Measurements from ENCODE around the gene EGLN1.
"Not testable (repeated sequence)": the region's sequence is repeated elsewhere in the genome, so short reads cannot be mapped to it uniquely, and the experiment has no call there.

Gene EGLN1

GRCh38 chr1:231442735-231443134, 20.6 kb upstream of the EGLN1 start:
- no peaks in the 10 kb centered on the region for H3K9me3 ChIP-seq (ENCODE audit: low read length)
- H3K4me2 ChIP-seq (ENCODE audit: low read length) = no peak overlapping the region
- TF ChIP-seq CTCF (IDR thresholded peaks at IDR 0.05; ENCODE audit: low read length) (no peak), EZH2 (IDR thresholded peaks at IDR 0.05; ENCODE audit: borderline replicate concordance, low read length) (no peak)
- no peaks in the 10 kb centered on the region for H3K36me3 ChIP-seq (ENCODE audit: insufficient read depth, low read length)
- H3F3A ChIP-seq (ENCODE audit: insufficient read depth, low read length) = no peaks in the 10 kb centered on the region
- H3K4me3 ChIP-seq (ENCODE audit: low read depth, low read length, poor library complexity, severe bottlenecking) = no peak overlapping the region
- H4K20me1 ChIP-seq (ENCODE audit: insufficient read depth, low read length) = no peaks in the 10 kb centered on the region
- H3K79me2 ChIP-seq (ENCODE audit: insufficient read depth, low read length) = no peaks in the 10 kb centered on the region
- H3K9me2 ChIP-seq (ENCODE audit: low read depth, low read length) = no peaks in the 10 kb centered on the region
- no peak overlapping the region for H3K9ac ChIP-seq (ENCODE audit: low read length)
- no peak overlapping the region for H2AFZ ChIP-seq (ENCODE audit: low read length)
- no peaks in the 10 kb centered on the region for H3K27me3 ChIP-seq (ENCODE audit: insufficient read depth, low read length)
- H3K4me1 ChIP-seq (ENCODE audit: insufficient read depth, low read length, severe bottlenecking) = no peaks in the 10 kb centered on the region
- no peak overlapping the region for H3K27ac ChIP-seq (ENCODE audit: low read depth, low read length, poor library complexity, severe bottlenecking)

GRCh38 chr1:231432996-231433395, 10.9 kb upstream of the EGLN1 start:
- Histone ChIP-seq H3K36me3 (ENCODE audit: insufficient read depth, low read length) (no peaks in the 10 kb centered on the region), H3K9me2 (ENCODE audit: low read depth, low read length) (no peaks in the 10 kb centered on the region), H3K4me3 (ENCODE audit: low read depth, low read length, poor library complexity, severe bottlenecking) (no peak overlapping the region), H2AFZ (ENCODE audit: low read length) (no peak overlapping the region), H3K4me1 (ENCODE audit: insufficient read depth, low read length, severe bottlenecking) (no peaks in the 10 kb centered on the region), H3K4me2 (ENCODE audit: low read length) (no peak overlapping the region), H3F3A (ENCODE audit: insufficient read depth, low read length) (no peaks in the 10 kb centered on the region), H3K9ac (ENCODE audit: low read length) (no peak overlapping the region), H3K27ac (ENCODE audit: low read depth, low read length, poor library complexity, severe bottlenecking) (no peak overlapping the region), H3K9me3 (ENCODE audit: low read length) (no peaks in the 10 kb centered on the region), H4K20me1 (ENCODE audit: insufficient read depth, low read length) (no peaks in the 10 kb centered on the region), H3K79me2 (ENCODE audit: insufficient read depth, low read length) (no peaks in the 10 kb centered on the region), H3K27me3 (ENCODE audit: insufficient read depth, low read length) (no peaks in the 10 kb centered on the region)
- TF ChIP-seq EZH2 (IDR thresholded peaks at IDR 0.05; ENCODE audit: borderline replicate concordance, low read length) (no peak), CTCF (IDR thresholded peaks at IDR 0.05; ENCODE audit: low read length) (no peak)

- H3K4me3 ChIP-seq (ENCODE audit: low read depth, low read length, poor library complexity, severe bottlenecking) = no peak overlapping the region
- no peaks in the 10 kb centered on the region for H4K20me1 ChIP-seq (ENCODE audit: insufficient read depth, low read length)
- H3K27ac ChIP-seq (ENCODE audit: low read depth, low read length, poor library complexity, severe bottlenecking) = no peak overlapping the region
- H3K27me3 ChIP-seq (ENCODE audit: insufficient read depth, low read length) = no peaks in the 10 kb centered on the region
- no peaks in the 10 kb centered on the region for H3K9me3 ChIP-seq (ENCODE audit: low read length)
- no peaks in the 10 kb centered on the region for H3K79me2 ChIP-seq (ENCODE audit: insufficient read depth, low read length)
- H3K9me2 ChIP-seq (ENCODE audit: low read depth, low read length) = no peaks in the 10 kb centered on the region
- H3K4me1 ChIP-seq (ENCODE audit: insufficient read depth, low read length, severe bottlenecking) = no peaks in the 10 kb centered on the region
- H3F3A ChIP-seq (ENCODE audit: insufficient read depth, low read length) = no peaks in the 10 kb centered on the region
- no peaks in the 10 kb centered on the region for H3K36me3 ChIP-seq (ENCODE audit: insufficient read depth, low read length)
- H3K4me2 ChIP-seq (ENCODE audit: low read length) = no peak overlapping the region
- H3K9ac ChIP-seq (ENCODE audit: low read length) = no peak overlapping the region
- H2AFZ ChIP-seq (ENCODE audit: low read length) = no peak overlapping the region
- no peak for TF ChIP-seq EZH2 (IDR thresholded peaks at IDR 0.05; ENCODE audit: borderline replicate concordance, low read length)
- TF ChIP-seq CTCF (IDR thresholded peaks at IDR 0.05; ENCODE audit: low read length) = no peak
Measured at GRCh38 chr1:231431665-231432415, 9.8 kb upstream of the EGLN1 start.

GRCh38 chr1:231430678-231431352, 8.7 kb upstream of the EGLN1 start:
- H3K27ac ChIP-seq (ENCODE audit: low read depth, low read length, poor library complexity, severe bottlenecking); H3K4me1 ChIP-seq (ENCODE audit: insufficient read depth, low read length, severe bottlenecking); H4K20me1 ChIP-seq (ENCODE audit: insufficient read depth, low read length); H3K4me2 ChIP-seq (ENCODE audit: low read length); H3F3A ChIP-seq (ENCODE audit: insufficient read depth, low read length); H2AFZ ChIP-seq (ENCODE audit: low read length); H3K27me3 ChIP-seq (ENCODE audit: insufficient read depth, low read length); H3K9me2 ChIP-seq (ENCODE audit: low read depth, low read length); H3K4me3 ChIP-seq (ENCODE audit: low read depth, low read length, poor library complexity, severe bottlenecking); H3K36me3 ChIP-seq (ENCODE audit: insufficient read depth, low read length); H3K79me2 ChIP-seq (ENCODE audit: insufficient read depth, low read length); H3K9me3 ChIP-seq (ENCODE audit: low read length); H3K9ac ChIP-seq (ENCODE audit: low read length): not testable (repeated sequence)
